HG02852 (cell line): ENCODE results near the gene ZIC5.

Experiments used
- ATAC-seq: cut with Tn5 transposase; IDR thresholded peaks from one replicate; pipeline ENCODE4 v1.9.1; 2021; ENCODE audit warnings: mild to moderate bottlenecking, moderate library complexity; ENCODE audit not compliant: unreplicated experiment

The ZIC5 gene

DNA sequence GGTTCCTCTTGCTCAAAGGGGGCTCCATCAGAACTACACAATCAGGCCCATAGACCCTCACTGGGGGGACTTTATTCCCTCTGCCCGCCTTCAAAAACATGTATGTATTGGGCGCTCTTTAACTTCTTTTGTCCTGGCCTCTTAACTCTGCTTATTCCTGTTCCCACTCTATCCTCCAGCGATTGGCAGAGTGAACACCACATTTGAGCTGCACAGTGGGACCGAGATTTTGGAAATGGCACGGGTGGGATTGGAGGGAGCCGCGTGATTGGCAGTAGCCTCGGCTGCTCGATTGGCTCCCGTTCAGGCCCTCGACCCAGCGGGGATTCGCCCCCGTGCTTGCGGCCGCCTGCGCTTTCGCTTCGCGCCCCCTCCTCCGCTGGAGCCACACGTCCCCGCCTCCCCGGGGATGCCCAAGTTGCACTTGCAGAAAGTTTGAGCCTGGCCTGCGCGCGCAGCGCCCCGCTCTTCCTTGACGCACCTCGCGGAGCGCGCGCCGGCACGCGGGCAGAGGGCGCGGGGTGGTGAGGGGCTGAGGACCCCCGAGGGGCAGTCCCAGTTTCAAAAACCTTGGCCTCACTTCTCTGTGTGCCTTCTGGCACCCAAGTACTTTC is at the start of gene ZIC5:
TSS of gene ZIC5 (minus strand) at position 192 of the 614 bp plus-strand sequence. CDS start at position 28, 164 bp downstream.
- no peak for ATAC-seq

DNA sequence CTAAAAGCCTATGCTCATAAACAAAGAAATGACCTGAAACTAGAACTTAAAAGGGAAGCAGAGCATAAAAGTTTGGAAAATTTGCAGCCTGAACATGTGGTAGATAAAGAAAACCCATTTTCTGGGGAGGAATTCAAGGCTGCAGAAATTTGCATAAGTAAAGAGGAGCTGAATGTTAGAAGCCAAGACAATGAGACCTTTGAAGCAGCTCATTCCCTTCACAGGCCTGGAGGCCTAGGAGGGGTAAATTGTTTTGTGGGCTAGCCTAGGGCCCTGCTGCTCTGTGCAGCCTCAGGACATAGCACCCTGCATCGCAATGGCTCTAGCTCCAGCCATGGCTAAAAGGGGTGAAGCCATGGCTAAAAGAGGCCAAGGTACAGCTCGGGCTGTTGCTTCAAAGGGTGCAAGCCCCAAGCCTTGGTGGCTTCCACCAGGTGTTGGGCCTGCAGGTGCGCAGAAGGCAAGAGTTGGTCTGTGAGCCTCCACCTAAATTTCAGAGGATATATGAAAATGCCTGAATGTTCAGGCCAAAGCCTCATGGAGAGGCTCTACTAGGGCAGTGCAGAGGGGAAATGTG is 48.3 kb upstream of the ZIC5 start:
- ATAC-seq, result no peak

DNA sequence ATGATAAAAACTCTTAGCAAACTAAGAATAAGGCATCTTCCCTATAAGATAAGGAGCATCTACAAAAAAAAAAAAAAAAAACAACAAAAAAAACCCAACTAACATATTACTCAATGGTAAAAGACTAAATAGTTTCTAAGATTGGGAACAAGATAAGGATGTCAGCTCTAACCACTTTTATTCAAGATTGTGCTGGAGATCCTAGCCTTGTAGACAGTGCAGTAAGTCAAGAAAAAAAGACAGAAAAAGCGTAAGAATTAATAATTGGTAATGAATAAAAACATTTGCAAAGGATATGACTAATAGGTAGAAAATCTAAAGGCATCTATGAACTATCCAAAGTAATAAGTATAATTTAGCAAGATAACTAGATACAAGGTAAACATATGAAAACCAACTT is 43.1 kb upstream of the ZIC5 start:
- no peak for ATAC-seq

DNA sequence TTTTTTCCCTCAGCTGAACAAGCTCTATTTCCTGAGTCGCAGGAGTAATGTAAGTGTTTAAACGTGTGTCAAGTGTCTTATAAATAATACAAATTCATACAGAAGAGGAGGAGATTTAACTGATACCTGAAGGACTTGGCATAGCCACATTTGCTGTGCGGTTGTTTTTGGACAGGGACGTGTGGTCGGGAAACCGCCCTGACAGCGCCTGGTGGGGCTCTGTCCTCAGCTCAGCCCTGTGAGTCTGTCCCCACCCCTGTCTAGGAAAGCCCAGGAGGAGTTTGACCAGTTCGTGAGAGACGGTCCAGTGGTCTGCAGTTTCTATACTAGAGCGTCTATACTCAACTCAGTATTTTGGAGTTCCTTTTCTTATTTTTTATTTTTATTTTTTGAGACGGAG is 26.7 kb upstream of the ZIC5 start:
- ATAC-seq, result no peak

DNA sequence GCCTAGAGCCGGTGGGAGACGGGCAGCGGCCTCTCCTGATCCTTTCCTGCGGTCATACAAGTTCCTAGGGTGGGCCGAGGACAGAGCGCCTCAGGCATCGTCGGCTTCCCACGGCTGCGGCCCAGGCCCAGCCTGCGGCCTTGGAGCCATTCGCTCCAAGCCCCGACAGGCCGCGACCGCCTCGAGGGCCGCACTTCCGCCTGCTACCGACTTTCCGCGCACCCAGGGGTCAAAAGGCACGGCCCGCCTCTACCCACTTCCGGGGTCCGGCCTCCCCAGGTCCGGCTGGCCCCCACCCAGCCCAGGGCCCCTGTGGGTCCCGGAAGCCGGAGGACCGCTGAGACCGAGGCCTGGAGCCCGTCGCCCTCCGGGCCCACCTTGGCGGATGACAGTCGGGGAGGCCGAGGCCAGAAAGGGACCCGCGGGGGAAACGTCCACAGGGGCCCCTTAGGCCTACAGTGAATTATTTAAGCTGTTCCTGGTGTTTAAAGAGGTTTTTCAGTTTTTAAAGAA is 26.2 kb upstream of the ZIC5 start:
- ATAC-seq, result no peak

DNA sequence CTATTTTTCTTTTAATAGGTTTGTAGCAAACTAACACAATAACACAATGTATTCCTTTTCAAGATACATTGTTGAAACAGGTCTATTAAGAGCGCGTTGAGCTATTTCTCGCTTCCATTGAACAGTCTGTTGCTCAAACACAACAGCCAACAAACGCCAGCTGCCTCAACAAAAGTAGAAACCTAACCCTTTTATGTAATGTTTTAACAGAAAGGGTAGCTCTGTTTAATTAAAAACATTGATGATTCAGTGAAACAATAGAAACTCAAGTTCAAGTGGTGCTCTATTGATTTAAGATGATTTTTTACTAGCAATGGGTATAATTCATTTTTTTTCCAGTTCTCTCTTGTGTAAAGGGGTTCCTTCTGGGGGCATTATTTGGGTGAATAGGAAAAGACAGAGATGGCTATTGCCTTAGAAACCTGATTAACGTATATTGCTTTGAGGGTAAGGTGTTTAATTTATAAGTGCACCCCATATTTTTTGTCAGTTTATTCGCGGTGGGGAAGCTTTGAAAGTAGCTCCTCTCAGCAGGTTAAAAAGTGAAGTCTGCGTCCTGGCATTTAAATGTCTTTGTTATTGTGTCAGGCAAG is 24.9 kb upstream of the ZIC5 start:
- ATAC-seq, result no peak

DNA sequence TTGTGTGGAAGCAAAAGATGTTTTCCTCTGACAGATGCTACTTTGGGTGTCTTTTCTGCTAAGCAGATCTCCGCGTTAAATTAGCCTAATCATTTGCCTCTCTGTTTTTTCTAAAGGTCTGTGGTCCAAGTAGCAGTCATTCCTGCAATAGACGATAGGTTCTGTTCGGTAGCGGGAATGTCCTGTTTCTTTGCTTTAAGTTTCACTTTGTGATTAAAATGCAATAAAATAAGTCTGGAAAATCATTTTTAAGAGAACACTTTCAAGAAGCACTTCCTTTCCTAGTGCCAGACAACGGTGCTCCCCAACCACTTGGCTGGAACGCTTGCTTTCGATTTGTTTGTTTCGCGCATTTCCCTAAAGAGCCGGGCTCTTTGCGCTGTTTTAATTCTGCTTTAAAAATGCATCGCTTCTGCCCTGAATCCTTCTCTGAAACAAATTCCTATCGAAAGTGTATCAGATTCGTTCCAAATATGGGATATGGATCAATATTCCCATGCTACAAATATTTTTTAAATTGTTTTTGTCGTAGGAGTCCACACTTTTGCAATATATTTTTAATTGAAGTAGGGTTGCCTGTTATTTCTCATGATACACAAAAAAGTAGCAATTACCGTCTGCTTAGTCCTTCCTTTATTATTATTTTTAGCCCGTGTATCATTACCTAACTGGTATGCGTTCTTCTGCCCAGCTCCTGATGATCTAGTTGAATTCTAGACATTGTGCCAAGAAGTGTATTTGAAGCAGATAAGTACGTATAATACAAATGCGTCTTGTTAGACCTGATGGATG is 24.2 kb upstream of the ZIC5 start:
- ATAC-seq, result no peak

DNA sequence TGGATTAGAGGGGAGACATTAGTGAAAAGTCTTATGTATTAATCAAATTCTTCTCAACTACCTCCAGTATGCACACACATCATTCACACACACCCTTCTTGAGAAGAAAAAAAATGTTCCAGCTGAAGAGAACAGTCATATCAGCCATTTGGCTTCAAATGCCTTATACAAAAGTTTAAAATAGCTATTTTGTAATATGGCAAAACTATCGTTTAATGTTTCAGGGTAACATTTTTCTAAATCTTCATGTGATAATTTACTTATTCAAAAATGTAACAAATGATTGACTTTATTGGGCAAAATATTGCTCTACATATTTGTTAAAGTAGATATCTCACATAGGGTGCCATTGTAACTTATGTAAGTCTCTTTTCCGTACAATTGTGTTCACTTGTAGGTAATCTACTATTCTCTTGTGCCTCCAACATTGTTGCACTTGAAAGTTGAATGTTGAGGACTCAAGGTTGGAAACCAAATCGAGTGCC is 23.6 kb upstream of the ZIC5 start:
- ATAC-seq, result no peak

DNA sequence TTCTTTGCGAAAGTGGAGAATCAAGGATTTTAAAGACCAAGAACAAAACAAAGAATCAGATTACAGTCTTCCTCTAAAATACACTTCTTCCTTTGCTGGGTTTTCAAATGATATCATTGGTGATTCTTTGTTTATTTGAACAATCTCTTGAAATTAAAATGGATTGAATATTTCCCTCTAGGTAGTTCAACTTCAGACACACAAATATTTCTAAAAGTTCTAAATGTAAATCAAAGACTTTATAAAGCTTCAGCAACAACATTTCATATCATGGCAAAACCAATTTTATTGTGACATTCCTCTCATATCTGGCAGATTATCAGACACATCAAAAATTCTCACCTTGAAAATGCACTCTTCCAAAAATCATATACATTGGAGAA is 23.1 kb upstream of the ZIC5 start:
- ATAC-seq, result no peak

DNA sequence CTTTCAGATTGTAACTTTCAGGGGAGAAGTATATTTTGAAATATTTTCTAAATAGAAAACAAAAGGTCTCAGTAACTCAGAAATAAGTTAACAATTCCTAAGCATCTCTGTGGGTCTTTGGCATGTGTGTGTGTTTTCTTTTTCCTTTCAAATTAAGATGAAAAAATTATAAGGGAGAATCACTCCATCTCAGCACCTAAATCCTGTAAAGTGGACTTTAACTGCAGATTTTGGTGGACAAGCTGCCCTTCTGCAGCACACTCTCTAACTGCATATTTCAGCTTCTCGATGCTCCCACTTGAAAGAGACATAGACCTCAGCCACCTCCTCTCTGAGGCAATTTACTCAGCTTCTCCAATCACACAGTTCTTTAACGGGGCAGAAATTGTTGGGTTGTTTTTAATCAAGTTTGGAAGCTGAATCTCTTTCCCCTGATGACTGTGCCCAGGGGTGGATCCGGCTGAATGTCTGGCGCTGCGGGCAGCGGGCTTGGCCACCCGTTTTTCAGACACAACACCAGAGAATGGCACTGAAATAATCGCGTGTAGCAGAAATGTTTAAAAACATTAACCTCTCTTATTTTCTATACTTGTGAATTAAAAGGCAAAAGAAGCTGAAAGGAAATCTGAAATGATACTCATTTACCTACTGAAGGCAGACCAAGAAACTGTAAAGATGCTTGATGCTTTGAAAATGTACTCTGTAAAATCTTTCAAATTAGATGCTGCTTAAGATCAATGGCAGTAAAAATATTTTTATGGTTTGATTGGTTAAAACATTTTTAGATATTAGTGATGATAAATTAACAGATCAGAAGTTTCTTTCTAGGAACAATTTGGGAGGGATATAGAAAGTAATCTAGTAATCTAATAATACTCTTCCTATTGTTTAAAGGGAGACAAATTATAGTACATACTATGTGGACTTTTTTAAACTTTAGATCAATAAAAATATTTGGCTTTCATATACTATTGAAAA is 22.4 kb upstream of the ZIC5 start:
- ATAC-seq, result no peak

DNA sequence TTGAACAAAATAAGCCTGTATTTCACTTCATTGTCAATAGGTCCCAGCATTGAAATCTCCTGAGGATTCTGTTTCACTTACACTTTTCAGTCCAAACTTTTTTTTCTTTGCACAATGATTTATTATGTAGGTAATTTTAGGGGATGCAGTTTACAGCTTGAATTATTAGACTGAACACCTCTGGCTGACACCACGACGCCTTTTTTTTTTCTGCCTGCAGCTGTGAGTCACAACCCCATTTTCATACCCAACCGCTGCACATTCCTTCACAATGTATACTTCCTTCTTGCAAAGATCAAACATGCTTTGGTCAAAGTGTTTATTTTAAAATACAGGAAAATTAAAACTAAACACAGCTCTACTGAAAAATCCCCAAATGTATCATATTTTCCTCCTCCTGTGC is 21.4 kb upstream of the ZIC5 start:
- ATAC-seq, result no peak

DNA sequence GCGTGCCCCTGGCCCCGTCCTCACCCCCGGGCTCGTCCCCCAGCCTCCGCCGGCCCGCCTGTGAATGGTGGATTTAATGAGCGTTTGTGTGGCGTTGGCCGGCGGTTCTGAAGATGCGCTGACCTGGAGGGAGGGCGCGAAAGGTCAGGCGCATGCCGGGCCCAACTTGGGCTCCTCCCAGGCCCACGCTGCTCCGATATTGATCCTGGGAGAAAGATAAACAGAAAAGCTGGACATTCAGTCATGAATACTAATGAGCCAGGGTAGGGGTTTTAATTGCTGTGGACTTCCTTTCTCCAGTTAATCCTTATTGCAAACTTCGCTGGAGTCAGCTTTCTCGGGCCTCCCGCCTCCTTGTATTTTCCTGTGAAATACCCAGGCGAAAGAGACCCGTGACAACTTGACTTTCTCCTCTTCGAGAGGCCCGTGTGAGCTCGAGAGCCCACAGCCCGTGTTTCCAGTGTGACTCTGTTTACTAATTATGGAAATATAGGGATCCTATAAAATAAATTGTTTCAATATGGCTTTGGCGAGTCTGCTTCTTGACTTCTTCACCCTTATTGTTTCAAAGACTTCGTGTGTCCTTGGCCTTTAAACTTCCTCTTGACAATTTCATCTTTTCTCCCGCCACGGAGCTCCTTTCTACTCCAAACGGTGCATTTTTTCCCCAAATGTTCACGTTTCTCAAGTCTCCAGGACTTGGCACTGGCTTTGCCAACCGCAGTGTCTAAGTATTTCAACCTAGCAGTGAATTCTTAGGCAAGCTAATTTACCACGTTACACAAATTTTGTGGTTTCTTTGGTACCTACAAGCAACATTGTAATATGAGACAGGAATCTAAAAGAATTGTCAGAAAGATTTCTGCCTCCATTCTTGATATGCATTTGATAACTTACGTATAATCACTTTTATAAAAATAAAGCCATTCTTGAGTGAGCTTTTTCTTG is 20.5 kb upstream of the ZIC5 start:
- ATAC-seq, result no peak

DNA sequence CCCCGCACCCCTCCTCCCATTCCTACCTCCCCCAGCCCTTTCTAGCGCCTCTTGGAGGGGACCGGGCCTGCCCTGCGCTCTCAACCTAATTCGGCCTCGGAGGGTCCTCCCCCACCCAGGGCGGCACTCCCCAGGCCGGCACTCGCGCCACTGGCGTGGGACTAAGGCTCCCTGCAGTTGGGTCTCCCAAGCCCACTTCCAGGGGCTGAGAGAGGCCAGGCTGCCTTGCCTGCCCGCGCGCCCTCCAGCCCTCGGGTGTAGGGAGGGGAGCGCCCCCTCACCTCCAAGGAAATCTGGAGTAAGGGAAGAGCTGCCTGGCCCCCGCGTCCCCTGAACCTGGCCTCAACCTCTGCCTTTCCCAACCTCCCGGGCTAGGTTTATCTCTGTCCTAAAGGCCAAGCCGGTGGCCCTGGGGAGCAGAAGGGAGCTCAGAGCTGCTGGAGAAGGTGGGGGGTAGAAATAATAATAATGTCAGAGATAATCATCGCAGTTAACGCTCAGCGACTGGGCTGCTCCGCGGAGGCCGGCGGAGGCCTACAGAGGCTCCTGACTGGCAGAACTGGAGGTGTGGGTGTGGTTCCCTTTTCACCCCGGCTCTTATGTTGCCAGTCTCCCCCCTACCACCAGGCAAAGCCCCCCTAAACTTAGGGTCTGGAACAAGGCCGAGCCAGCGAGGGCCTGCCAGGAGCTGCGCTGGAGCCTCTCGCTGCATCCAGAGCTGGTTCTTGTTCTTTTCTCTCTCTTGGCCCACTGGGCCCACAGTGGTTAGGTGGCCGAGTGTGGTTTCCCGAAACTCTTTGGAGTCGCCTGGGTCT is 19.7 kb upstream of the ZIC5 start:
- no peak for ATAC-seq

DNA sequence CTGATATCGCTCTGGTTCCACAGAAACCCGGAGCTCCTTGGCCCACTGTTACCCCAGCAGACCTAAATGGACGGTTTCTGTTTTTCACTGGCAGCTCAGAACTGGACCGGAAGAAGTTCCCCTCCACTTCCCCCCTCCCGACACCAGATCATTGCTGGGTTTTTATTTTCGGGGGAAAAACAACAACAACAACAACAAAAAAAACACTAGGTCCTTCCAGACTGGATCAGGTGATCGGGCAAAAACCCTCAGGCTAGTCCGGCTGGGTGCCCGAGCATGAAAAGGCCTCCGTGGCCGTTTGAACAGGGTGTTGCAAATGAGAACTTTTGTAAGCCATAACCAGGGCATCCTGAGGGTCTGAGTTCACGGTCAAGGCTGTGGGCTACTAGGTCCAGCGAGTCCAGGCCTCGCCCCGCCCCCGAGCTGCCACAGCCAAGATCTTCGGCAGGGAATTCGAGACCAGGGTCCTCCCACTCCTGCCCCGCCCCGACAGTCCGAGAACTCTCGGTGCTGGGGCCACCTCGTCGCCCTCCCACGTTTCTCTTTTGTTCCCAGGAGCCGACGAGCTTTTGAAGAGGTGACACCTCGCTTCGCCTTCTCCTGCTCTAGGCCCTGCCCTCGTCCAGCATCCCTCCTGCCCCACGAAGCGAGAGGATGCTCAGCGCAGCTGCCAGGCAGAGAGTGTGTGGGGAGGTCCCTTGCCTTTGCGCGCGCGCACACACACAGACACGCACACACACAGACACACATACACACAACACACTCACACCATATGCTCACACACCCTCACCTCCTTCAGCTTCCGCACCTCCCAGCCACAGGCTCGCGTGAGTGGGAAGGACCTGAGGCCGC is 18.8 kb upstream of the ZIC5 start:
- ATAC-seq, result no peak

DNA sequence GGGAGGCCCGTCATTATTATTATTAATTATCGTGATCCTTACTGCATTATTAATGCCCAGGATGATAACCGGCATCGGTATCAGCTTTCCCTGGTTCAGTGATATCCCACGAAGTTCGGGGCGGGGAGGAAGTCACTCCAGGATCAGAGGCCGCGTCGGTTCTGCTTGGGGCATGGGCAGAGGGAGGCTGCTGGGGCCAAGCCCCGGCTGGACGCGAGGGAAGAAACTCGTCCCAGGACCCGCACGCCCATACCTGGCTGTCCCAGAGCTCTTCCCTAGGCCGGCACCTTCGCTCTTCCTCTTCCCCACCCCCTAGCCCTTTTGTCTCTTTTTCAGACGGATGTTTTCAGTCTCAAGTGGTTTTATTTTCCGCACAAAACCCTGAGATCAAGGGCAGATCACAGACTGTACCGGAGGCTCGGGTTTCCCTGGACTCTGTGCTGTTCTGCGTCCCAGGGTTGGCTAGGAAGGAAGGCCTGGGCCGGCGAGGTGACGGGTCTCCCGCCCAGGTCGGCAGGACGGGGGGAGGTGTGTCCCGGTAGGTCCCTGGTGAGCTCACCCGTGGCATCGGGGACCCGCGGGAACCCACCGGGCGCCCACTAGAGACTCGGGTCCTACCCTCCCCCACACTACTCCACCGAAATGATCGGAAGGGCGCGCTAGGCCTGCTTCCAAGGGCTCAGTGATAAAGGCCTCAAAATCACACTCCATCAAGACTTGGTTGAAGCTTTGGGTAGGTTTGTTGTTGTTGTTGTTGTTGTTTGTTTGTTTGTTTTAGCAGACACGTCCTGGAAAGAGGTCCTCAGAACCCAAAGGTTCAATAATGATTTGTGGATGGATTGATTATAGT is 17.9 kb upstream of the ZIC5 start:
- ATAC-seq, result no peak

DNA sequence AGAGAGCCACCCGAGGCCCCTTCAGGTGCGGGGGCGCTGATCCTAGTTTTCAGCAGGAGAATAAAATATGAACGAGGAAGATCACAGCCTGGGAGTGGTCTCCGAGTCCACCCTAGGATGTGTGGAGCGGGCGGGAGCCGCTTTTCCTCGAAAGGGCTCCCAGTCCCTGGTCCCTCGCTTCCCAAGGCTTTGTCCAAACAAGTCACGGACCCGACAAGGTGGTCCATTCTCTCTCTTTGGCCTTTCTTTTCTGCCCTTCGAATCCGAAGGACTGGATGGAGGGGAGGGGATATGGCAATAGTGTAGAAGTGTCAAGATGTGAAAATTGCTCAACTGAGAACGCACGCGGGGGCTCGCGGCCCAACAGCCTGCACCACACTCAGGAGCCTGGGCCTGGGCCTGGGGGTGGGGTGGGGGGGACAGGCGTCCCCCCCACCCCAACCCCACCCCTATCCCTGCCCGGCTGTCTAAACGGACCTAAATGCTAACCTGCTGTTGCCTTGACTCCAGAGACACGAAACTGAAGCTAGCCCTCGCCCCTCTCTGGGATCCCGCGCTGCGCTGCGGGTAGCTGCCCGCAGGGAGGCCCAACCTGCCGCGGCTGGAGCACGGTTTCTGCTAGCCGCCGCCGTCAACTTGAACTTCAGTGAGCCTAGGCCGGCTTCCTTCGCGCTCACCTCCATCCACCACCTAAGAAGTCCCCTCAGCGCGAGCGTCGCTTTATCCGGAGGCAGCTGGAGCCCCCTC is 17.1 kb upstream of the ZIC5 start:
- ATAC-seq, result no peak
